Activated gamma-delta T cell (primary cell): ENCODE data around the gene ZNF428.
"Not testable (repeated sequence)": the region's sequence is repeated elsewhere in the genome, so short reads cannot be mapped to it uniquely, and the experiment has no call there.

ENCODE experiments used
- DNase-seq: peaks from one replicate; lab custom pipeline; 2025; lab: John Stamatoyannopoulos, UW

ZNF428 gene

GRCh38 chr19:43616954-43617353 is 2.5 kb downstream of the ZNF428 start:
- DNase-seq: no peak

GRCh38 chr19:43616306-43616705 is 3.1 kb downstream of the ZNF428 start:
- no peak for DNase-seq

- no peak for DNase-seq
These were observed 7.1 kb downstream of the ZNF428 start for GRCh38 chr19:43612374-43612773.

GRCh38 chr19:43611788-43612187 is 7.6 kb downstream of the ZNF428 start, which contains the start of gene SRRM5:
TSS of gene SRRM5 (plus strand) at chr19:43612088. CDS start at chr19:43612122, 34 bp downstream.
- DNase-seq: no peak

DNA sequence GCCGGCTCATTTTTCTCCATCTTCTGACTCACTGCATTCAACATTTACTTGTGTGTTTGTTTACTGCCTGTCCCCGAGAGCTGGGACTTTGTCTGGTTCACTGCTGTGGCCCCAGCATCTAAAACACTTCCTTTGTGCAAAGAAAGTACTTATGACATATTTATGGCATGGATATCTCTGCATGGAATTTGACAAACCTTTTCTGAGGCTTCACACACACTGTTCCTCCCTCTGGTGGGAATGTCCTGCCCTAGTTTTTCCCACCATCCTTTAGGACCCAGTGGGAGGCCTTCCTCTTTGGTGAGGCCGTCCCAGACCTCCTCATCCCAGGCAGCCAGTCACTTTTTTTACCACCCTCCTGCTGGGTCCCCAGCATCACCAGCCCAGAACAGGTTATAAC is 8.9 kb downstream of the ZNF428 start:
- no peak for DNase-seq

- no peak for DNase-seq
These were observed 9.6 kb downstream of the ZNF428 start for GRCh38 chr19:43609872-43610271.

DNA sequence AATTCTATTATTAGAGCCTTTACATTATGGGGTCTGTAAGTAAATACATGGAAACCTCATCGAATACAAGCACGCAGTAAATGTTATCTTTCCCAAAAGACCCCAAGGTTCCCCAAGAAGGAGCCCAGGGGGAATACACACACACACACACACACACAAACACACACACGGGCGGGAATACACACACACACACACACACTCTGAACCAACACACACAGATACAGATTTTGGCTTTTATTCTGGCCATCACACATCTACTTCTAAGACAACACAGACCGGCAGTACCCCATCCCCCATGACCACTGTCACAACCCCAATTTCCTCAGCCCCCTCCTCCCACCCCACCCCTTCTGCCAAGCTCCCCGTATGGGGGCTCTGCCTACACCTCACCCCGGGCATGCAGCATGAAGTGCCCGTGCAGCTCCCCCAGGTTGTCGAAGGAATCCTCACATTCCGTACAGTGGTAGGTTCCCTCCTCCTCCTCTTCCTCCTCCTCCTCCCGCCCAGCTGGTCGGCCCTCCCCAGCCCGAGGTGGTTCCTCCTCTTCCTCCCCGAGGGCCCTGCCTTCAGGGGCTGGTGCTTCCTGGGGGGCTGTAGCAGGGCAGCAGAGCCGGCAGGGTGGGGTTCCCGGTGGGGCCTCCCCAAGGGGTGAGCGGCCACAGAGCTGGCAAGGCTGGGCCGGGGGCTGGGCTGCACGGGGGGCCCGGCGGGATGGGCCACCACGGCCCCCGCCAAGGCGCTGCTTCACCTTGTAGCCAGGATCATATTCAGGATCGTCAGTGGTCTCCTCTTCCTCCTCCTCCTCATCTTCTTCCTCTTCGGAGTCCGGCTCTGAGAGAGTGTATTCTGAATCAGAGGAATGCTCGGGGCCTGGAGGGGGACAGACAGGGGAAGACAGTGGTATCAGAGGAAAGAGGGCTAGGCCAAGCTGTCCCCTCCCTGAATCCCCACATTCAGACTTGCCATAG is 11.9 kb downstream of the ZNF428 start:
- DNase-seq: no peak

GRCh38 chr19:43606569-43607229 is 12.7 kb downstream of the ZNF428 start:
- DNase-seq: no peak

DNA sequence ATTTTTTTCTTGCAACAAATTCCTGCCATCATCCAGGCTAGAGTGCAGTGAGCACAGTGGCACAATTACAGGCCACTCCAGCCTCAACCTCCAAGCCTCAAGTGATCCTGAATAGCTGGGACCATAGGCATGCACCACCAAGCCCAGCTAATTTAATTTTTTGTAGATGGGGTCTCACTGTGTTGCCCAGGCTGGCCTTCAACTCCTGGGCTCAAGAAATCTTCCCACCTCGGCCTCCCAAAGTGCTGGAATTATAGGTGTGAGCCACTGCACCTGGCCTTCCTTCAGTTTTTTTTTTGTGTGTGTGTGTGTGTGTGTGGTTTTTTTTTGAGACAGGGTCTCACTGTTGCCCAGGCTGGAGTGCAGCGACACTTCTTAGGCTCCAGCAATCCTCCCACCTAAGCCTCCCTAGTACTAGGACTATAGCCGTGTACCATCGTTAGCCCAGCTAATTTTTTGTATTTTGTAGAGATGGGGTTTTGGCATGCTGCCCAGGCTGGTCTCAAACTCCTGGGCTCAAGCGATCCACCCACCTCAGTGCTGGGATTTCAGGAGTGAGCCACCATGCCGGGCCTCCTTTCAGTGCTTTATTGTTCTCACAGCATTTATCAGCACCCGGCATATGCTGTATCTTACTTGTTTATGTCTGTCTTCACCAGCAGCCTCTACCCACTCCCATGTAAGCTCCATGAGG is 13.4 kb downstream of the ZNF428 start:
- DNase-seq: no peak

GRCh38 chr19:43600326-43600725 is 19.1 kb downstream of the ZNF428 start:
- DNase-seq: not testable (repeated sequence)

DNA sequence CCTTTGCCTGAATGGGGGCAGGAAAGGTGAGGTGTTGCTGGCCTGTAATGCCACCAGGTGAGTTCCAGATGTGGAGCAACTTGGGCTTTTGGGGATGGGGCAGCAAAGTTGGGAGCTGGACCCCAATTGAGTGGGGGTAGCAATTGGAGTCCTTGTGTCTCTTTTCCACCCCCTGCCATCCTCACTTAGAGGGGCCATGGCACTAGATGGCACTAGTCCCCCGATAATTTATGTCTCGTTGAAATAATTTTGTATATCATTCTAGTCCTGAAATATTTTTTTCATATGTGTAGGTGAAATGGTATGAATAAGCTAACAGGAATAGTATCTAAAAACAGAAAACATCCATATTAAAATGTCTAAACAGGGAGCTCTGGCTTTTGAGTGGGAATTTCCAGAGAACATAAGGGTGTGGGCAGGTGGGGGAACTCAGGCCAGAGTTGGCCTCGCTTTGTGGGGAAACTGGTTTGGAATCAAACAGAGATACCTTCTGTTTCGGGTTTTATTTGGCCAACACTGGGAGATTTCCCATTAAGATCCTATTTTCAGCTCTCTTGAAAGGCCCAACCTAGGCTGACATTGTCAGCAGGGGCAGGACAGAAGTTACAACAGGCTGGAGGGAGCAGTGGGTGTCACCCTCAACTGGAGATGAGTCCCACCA is 19.7 kb downstream of the ZNF428 start:
- no peak for DNase-seq

GRCh38 chr19:43598445-43599240 is 20.8 kb downstream of the ZNF428 start:
- no peak for DNase-seq

GRCh38 chr19:43597876-43598275 is 21.6 kb downstream of the ZNF428 start:
- DNase-seq: no peak

DNA sequence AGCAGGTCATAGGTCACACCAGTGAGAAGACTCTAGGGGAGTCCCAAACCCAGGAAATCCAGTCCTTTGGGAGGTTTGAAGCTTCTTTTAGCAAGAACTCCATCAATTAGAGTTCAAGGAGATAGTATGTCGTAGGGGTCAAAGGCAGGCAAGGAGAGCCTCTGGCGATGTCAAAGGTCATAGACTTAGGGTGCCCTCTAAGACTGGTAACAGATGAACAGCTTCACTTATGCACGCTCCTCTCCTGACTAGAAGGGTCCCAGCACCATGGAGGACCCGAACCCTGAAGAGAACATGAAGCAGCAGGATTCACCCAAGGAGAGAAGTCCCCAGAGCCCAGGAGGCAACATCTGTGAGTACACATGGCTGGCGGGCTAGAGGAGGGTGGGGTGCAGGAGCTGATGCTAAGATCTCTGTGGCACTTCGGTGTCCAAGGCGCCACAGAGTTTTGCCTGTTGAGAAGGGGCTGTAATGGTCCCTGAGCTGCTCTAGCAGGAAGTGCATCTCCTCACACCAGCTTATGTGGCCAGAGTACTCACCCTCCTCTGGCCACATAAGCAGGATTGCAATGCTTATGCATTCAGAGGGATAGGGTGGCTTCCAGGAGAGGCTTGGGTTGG is 22.5 kb downstream of the ZNF428 start:
- DNase-seq: no peak

DNA sequence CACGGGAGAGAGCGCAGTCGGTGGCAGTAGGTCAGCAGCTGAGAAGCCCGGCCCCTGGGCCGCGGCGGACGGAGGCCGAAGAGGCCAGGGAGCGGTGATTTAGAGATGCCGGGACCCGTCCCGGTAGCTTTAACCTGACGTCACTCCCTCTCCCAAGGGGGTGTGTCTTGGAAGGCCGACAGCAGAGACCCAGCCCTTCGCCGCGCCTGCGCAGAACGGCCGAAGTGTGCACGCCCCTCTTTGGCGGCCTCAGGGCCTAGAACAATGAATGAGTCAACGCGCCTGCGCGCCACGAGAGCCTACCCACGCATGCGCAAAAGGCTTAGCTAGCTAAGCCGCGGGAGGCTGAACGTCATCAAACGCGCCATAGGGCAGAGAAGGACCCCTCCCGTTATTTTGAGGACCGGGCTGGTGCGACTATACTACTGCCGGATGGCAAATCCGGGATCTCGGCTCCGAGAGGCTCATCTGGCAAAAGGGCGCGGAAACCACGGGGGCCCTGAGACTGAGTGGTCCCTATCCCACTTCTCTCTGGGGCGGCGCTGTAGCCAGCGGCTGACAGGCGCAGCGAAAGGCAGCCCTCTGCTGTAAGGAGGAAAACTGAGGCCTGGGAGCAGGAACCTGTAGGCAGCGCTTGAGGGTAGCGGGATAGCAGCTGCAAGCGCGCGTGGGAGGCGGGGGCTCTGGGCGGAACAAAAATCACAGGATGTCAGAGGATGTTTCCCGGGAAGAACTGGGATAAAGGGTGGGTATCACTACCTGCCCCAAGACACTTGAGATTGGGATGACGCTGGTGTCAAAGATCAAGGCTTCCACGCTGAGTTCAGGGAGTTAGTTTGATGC is 23.2 kb downstream of the ZNF428 start, which contains the start of the genes IRGQ and ZNF576:
IRGQ (minus strand) TSS at position 136 of the 843 bp plus-strand sequence. CDS start 796 bp downstream, outside the sequence.
ZNF576 (plus strand) TSS at position 597 of the 843 bp plus-strand sequence. CDS start 514 bp downstream, outside the sequence.
- peak; percentile 99 for DNase-seq

DNA sequence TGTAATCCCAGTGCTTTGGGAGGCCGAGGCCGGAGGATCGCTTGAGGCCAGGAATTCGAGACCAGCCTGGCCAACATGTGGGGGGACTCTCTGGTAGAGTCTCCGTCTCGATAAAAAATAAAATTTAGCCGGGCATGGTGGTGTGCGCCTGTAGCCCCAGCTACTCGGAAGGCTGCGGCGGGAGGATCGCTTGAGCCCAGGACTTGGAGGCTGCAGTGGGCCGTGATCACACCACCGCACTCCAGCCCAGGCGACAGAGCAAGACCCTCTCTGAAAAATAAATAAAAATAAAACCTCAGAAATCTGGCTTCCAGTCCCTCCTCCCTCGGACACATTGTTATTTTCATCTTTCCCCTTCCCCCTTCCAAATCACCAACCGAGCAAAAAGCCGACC is 23.8 kb downstream of the ZNF428 start:
- DNase-seq: no peak

GRCh38 chr19:43594710-43595604 is 24.5 kb downstream of the ZNF428 start:
- DNase-seq: peak; percentile 57

DNA sequence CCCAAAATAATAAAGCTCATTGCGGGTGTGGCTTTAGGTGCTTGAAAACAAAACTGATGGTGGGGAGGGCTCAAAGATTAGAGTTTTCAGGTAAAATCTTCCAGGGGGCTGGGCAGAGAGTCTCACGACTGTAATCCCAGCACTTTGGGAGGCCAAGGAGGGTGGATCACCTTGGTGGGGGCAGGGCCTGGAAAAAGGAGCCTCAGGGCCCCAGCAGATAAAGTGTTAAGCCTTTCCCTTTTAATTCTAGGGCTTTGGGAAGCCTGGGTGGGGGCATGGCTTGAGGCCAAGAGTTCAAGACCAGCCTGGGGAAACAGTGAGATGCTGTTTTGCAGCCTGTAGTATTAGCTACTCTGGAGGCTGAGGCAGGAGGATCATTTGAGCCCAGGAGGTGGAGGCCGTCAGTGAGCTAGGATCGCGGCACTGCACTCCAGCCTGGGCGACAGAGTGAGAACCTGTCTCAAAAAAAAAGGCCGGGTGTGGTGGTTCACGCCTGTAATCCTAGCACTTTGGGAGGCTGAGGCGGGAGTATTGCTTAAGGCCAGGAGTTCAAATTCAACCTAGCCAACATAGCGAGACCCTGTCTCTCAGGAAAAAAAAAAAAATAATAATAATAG is 25.2 kb downstream of the ZNF428 start:
- DNase-seq: no peak
